Prostate gland (tissue), 2 donors: ENCODE data around the gene CCN2.

Experiments used
- POLR2A ChIP-seq: fragments of 450-650 bp; IDR thresholded peaks from one replicate; pipeline ENCODE4 v1.6.1; 2016; ENCODE audit warnings: antibody characterized with exemption, mild to moderate bottlenecking
- TF ChIP-seq, protein P1 (sequence below), 4 experiments: fragments of 200-600 bp in 2 of 4; fragments of 450-650 bp in 2 of 4; sonication (generic) in 2 of 4; IDR thresholded peaks; 1 replicate in 3 of 4; 2 replicates in 1 of 4; pipeline ENCODE4 v1.5.1; 2016 to 2019; ENCODE audit warnings: antibody characterized with exemption in 4 of 4, mild to moderate bottlenecking in 2 of 4, moderate library complexity in 2 of 4

DNA sequence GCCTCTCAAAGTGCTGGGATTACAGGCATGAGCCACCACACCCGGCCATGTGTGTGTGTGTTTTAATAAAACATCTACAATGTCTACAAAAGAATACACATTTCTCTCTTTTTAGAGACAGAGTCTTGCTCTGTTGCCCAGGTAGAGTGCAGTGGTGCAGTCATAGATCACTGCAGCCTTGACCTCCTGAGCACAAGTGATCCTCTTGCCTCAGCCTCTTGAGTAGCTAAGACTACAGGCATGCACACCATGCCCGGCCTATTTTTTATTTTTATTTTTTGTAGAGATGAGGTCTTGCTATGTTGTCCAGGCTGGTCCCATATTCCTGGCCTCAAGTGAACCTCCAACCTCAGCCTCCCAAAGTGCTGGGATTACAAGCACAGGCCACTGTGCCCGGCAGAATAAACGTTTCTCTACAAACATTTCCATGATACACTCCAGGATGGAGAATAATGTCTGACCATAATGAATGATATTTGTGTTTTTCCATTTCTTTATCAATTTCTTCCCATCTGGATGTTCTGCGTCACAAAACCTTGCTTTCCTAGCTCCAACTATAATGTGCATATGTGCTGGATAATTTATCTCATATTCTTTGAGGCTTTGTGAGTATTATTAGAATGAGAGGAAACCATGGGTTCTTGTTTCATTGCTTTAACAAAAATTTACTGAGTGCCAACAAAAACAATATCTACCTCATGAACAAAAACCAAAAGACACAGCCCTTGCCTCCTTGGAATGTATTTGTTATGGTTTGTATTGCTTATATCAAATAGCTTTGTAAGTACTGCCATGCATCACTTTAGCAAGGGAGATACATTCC, 28.6 kb upstream of the CCN2 start:
- no peak for TF ChIP-seq POLR2A
- TF ChIP-seq, protein P1, sequence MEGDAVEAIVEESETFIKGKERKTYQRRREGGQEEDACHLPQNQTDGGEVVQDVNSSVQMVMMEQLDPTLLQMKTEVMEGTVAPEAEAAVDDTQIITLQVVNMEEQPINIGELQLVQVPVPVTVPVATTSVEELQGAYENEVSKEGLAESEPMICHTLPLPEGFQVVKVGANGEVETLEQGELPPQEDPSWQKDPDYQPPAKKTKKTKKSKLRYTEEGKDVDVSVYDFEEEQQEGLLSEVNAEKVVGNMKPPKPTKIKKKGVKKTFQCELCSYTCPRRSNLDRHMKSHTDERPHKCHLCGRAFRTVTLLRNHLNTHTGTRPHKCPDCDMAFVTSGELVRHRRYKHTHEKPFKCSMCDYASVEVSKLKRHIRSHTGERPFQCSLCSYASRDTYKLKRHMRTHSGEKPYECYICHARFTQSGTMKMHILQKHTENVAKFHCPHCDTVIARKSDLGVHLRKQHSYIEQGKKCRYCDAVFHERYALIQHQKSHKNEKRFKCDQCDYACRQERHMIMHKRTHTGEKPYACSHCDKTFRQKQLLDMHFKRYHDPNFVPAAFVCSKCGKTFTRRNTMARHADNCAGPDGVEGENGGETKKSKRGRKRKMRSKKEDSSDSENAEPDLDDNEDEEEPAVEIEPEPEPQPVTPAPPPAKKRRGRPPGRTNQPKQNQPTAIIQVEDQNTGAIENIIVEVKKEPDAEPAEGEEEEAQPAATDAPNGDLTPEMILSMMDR (IDR thresholded peaks at IDR 0.05), result no peak
